SK-N-SH (cell line): ENCODE measurements around the gene CARTPT. TPM values are rescaled to one million over a fixed set of nuclear protein-coding genes. Genes with fewer than 3 reads are reported as not detected.

ENCODE experiments used
- CTCF ChIA-PET: fragments of 300-600, 350-600 bp; formaldehyde crosslinking; extraction: SDS; loops from one replicate; lab custom pipeline; 2021; lab: Yijun Ruan, JAX
- POLR2A ChIA-PET: fragments of 350-600 bp; sonication (Branson Sonifier 250); formaldehyde crosslinking; extraction: SDS; loops from one replicate; lab custom pipeline; 2020; ENCODE audit warnings: antibody characterized with exemption, inconsistent platforms; lab: Yijun Ruan, JAX
- DNase-seq: peaks from one replicate; pipeline ENCODE4 v3.0.0; 2012
- H2AFZ ChIP-seq: fragments of 200-600 bp; sonication (generic); 2 replicates; pipeline ENCODE4 v1.8.1; 2016; ENCODE audit warnings: antibody characterized with exemption, mild to moderate bottlenecking, low read depth
- H3F3A ChIP-seq: fragments of 200-600 bp; sonication (generic); replicated peaks from 2 replicates; pipeline ENCODE3; 2016; ENCODE audit warnings: antibody characterized with exemption, mild to moderate bottlenecking; ENCODE audit not compliant: insufficient read depth
- H3K27ac ChIP-seq, 2 experiments: fragments of 200-500 bp in 1 of 2; fragments of 200-600 bp in 1 of 2; sonication (Bioruptor generic) in 1 of 2; sonication (generic), shearing (Covaris generic) in 1 of 2; 2 replicates each; pipeline versions ENCODE4 v1.5.1 to v1.6.1; 2014 to 2016; ENCODE audit warnings: low read depth in 2 of 2, inconsistent platforms in 1 of 2, low read length in 1 of 2, mild to moderate bottlenecking in 1 of 2, mixed read lengths in 1 of 2
- H3K27me3 ChIP-seq: fragments of 200-600 bp; sonication (generic), shearing (Covaris generic); 2 replicates; pipeline ENCODE4 v1.6.1; 2016; ENCODE audit warnings: mixed run types; ENCODE audit not compliant: insufficient read depth
- H3K36me3 ChIP-seq, 2 experiments: fragments of 200-500 bp in 1 of 2; fragments of 200-600 bp in 1 of 2; sonication (Bioruptor generic) in 1 of 2; sonication (generic) in 1 of 2; replicated peaks in 1 of 2; 2 replicates each; pipeline versions ENCODE3 to v1.5.1; 2014 to 2016; ENCODE audit warnings: low read length in 1 of 2, mild to moderate bottlenecking in 1 of 2; ENCODE audit not compliant: insufficient read depth in 2 of 2, control insufficient read depth in 1 of 2
- H3K4me1 ChIP-seq, 2 experiments: fragments of 200-500 bp in 1 of 2; fragments of 200-600 bp in 1 of 2; sonication (Bioruptor generic) in 1 of 2; sonication (generic), shearing (Covaris generic) in 1 of 2; 2 replicates each; pipeline versions ENCODE4 v1.5.1 to v1.6.1; 2014 to 2016; ENCODE audit warnings: low read depth in 1 of 2, low read length in 1 of 2, mixed run types in 1 of 2; ENCODE audit not compliant: insufficient read depth in 2 of 2, control insufficient read depth in 1 of 2
- H3K4me2 ChIP-seq: fragments of 200-600 bp; sonication (generic), shearing (Covaris generic); 2 replicates; pipeline ENCODE4 v1.6.1; 2017; ENCODE audit warnings: mixed run types
- H3K4me3 ChIP-seq, 2 experiments: fragments of 200-500 bp in 1 of 2; fragments of 200-600 bp in 1 of 2; sonication (Bioruptor generic) in 1 of 2; sonication (generic), shearing (Covaris generic) in 1 of 2; 2 replicates each; pipeline versions ENCODE4 v1.5.1 to v1.8.1; 2014 to 2016; ENCODE audit warnings: low read depth in 2 of 2, inconsistent platforms in 1 of 2, low read length in 1 of 2, mild to moderate bottlenecking in 1 of 2, mixed read lengths in 1 of 2, moderate library complexity in 1 of 2
- H3K79me2 ChIP-seq: fragments of 200-600 bp; sonication (generic); 2 replicates; pipeline ENCODE4 v1.8.1; 2017; ENCODE audit warnings: mild to moderate bottlenecking; ENCODE audit not compliant: insufficient read depth
- H3K9ac ChIP-seq: fragments of 200-600 bp; sonication (generic); 2 replicates; pipeline ENCODE4 v1.6.1; 2017; ENCODE audit warnings: mixed run types
- H3K9me2 ChIP-seq: fragments of 200-600 bp; sonication (generic); 2 replicates; pipeline ENCODE4 v1.6.1; 2017; ENCODE audit warnings: mixed run types
- H3K9me3 ChIP-seq: fragments of 200-600 bp; sonication (generic); 2 replicates; pipeline ENCODE4 v1.6.1; 2017; ENCODE audit warnings: mixed run types, mild to moderate bottlenecking, moderate library complexity
- H4K20me1 ChIP-seq: fragments of 200-600 bp; sonication (generic); 2 replicates; pipeline ENCODE4 v1.6.1; 2017; ENCODE audit warnings: mild to moderate bottlenecking, mixed run types; ENCODE audit not compliant: insufficient read depth
- EZH2phosphoT487 ChIP-seq: fragments of 200-600 bp; sonication (generic); IDR thresholded peaks from 2 replicates; pipeline ENCODE4 v1.6.1; 2017; ENCODE audit warnings: low read depth, mixed run types, mild to moderate bottlenecking, antibody characterized with exemption, moderate library complexity, borderline replicate concordance
- MXI1 ChIP-seq: IDR thresholded peaks from 2 replicates; pipeline ENCODE4 v1.6.1; 2012; ENCODE audit warnings: mild to moderate bottlenecking, low read depth, low read length, improper control_type of control experiment
- PBX3 ChIP-seq: IDR thresholded peaks from 2 replicates; pipeline ENCODE4; 2012
- REST ChIP-seq: IDR thresholded peaks from 2 replicates; pipeline ENCODE4 v1.6.1; 2012; ENCODE audit warnings: mild to moderate bottlenecking, low read depth, low read length, moderate library complexity
- RFX5 ChIP-seq: IDR thresholded peaks from 2 replicates; pipeline ENCODE4 v1.6.1; 2012; ENCODE audit warnings: mild to moderate bottlenecking, improper control_type of control experiment, low read length
- TAF1 ChIP-seq: IDR thresholded peaks from 2 replicates; pipeline ENCODE4 v1.6.1; 2012; ENCODE audit warnings: low read depth, mild to moderate bottlenecking, low read length, moderate library complexity, borderline replicate concordance
- ZBTB33 ChIP-seq: IDR thresholded peaks from 2 replicates; pipeline ENCODE4 v1.4.0; 2012; ENCODE audit warnings: low read depth, borderline replicate concordance
- WGBS: methylation state at CpG from one replicate; pipeline ENCODE4 v1.1.6; 2017; ENCODE audit warnings: low lambda C conversion rate; 5-methylcytosine and 5-hydroxymethylcytosine counted together
- polyA plus RNA-seq, 3 experiments: library from polyadenylated mRNA; depleted of rRNA; stranded (reverse); fragments of >200 nt; gene quantifications; 2 replicates each; pipeline ENCODE4 v1.2.3, GENCODE V29; 2012

CARTPT gene
- not detected in 2 replicates for polyA plus RNA-seq (2012; rRNA removed)
- polyA plus RNA-seq (2012; cell fraction: cytosol; rRNA removed), result not detected in 2 replicates
- not detected in 2 replicates for polyA plus RNA-seq (2012; cell fraction: nucleus; rRNA removed)

- Histone ChIP-seq H3K4me1 (peaks cover 0 to 14% of the 10 kb centered on the region in 2 experiments; a peak in 1 of 4 replicates), H3K4me2 (no peak within 1 kb of the TSS), H3F3A (no peaks in the 10 kb centered on the region), H3K79me2 (no peaks in the 10 kb centered on the region), H3K4me3 (peak within 1 kb of the TSS in 1 of 2 experiments; percentile 23; a peak in 2 of 4 replicates), H3K9me3 (no peaks in the 10 kb centered on the region), H3K36me3 (no peaks in the 10 kb centered on the region), H4K20me1 (no peaks in the 10 kb centered on the region), H2AFZ (no peak within 1 kb of the TSS), H3K9ac (no peak within 1 kb of the TSS), H3K27ac (no peak within 1 kb of the TSS), H3K9me2 (no peaks in the 10 kb centered on the region), H3K27me3 (peaks cover 22% of the 10 kb centered on the region)
- no peak for TF ChIP-seq EZH2phosphoT487
- peak; percentile 96 for TF ChIP-seq REST
- no peak for TF ChIP-seq RFX5
- TF ChIP-seq MXI1, result no peak
- no peak for TF ChIP-seq ZBTB33
- TF ChIP-seq TAF1, result no peak
- TF ChIP-seq PBX3, result no peak
- 17% methylated on average over 36 of the region's 65 CpGs for WGBS
- POLR2A ChIA-PET, result no interaction called here
- CTCF ChIA-PET, result interaction anchor here (0.8 to 4.5 kb wide), 7 partner anchors 14 to 42 kb away, joined by 3 to 19 read pairs (median 3); no protein-coding TSS in a partner anchor
- DNase-seq, result peak; percentile 64
These were observed at the start of gene CARTPT for GRCh38 chr5:71719063-71719964. TSS of gene CARTPT (plus strand) at chr5:71719275. CDS start at chr5:71719294, 19 bp downstream.
